Kidney epithelial cell (primary cell): ENCODE data around the gene PSAP. TPM values are rescaled to one million over a fixed set of nuclear protein-coding genes. Genes with fewer than 3 reads are reported as not detected.

Source experiments
- DNase-seq: peaks from one replicate; pipeline ENCODE4 v3.0.0-alpha.2; 2010; ENCODE audit warnings: low read depth
- H3K27me3 ChIP-seq: 2 replicates; pipeline ENCODE4 v1.6.0; 2011; ENCODE audit warnings: low read length; ENCODE audit not compliant: control insufficient read depth, insufficient read depth
- H3K36me3 ChIP-seq: 2 replicates; pipeline ENCODE4 v1.5.1; 2011; ENCODE audit warnings: low read length; ENCODE audit not compliant: control insufficient read depth, insufficient read depth
- H3K4me3 ChIP-seq: 2 replicates; pipeline ENCODE4 v1.5.1; 2011; ENCODE audit warnings: low read depth, mild to moderate bottlenecking, control low read depth, low read length
- total RNA-seq: library from RNA; depleted of rRNA; stranded (reverse); fragments of >200 nt; gene quantifications from 2 replicates; pipeline ENCODE4 v1.2.3, GENCODE V29; 2015
- TF ChIP-seq, protein P1 (sequence below): IDR thresholded peaks from 2 replicates; pipeline ENCODE4 v1.5.1; 2011; ENCODE audit warnings: mild to moderate bottlenecking, moderate library complexity, low read length, control low read depth, inconsistent platforms; ENCODE audit not compliant: insufficient read depth, poor library complexity, severe bottlenecking

PSAP gene
- total RNA-seq, 1 donor from 2014 or later: 1,398 TPM

GRCh38 chr10:71774916-71775702, 75.9 kb downstream of the PSAP start:
- TF ChIP-seq, protein P1, sequence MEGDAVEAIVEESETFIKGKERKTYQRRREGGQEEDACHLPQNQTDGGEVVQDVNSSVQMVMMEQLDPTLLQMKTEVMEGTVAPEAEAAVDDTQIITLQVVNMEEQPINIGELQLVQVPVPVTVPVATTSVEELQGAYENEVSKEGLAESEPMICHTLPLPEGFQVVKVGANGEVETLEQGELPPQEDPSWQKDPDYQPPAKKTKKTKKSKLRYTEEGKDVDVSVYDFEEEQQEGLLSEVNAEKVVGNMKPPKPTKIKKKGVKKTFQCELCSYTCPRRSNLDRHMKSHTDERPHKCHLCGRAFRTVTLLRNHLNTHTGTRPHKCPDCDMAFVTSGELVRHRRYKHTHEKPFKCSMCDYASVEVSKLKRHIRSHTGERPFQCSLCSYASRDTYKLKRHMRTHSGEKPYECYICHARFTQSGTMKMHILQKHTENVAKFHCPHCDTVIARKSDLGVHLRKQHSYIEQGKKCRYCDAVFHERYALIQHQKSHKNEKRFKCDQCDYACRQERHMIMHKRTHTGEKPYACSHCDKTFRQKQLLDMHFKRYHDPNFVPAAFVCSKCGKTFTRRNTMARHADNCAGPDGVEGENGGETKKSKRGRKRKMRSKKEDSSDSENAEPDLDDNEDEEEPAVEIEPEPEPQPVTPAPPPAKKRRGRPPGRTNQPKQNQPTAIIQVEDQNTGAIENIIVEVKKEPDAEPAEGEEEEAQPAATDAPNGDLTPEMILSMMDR: no peak
- Histone ChIP-seq H3K4me3 (no peak overlapping the region), H3K36me3 (no peaks in the 10 kb centered on the region), H3K27me3 (no peaks in the 10 kb centered on the region)
- no peak for DNase-seq

GRCh38 chr10:71773221-71773971, 77.7 kb downstream of the PSAP start, which contains the start of gene VSIR:
Gene VSIR (minus strand): TSS chr10:71773520. CDS start chr10:71773439, 81 bp downstream.
- H3K27me3 ChIP-seq: no peaks in the 10 kb centered on the region
- no peak for DNase-seq
- TF ChIP-seq, protein P1: peak; percentile 55
- H3K4me3 ChIP-seq: peak within 1 kb of the TSS; percentile 35
- no peaks in the 10 kb centered on the region for H3K36me3 ChIP-seq

GRCh38 chr10:71772832-71773220, 78.2 kb downstream of the PSAP start:
- peak overlapping the region; percentile 35 for H3K4me3 ChIP-seq
- H3K27me3 ChIP-seq: no peaks in the 10 kb centered on the region
- no peaks in the 10 kb centered on the region for H3K36me3 ChIP-seq
- TF ChIP-seq, protein P1: no peak
- DNase-seq: no peak

DNA sequence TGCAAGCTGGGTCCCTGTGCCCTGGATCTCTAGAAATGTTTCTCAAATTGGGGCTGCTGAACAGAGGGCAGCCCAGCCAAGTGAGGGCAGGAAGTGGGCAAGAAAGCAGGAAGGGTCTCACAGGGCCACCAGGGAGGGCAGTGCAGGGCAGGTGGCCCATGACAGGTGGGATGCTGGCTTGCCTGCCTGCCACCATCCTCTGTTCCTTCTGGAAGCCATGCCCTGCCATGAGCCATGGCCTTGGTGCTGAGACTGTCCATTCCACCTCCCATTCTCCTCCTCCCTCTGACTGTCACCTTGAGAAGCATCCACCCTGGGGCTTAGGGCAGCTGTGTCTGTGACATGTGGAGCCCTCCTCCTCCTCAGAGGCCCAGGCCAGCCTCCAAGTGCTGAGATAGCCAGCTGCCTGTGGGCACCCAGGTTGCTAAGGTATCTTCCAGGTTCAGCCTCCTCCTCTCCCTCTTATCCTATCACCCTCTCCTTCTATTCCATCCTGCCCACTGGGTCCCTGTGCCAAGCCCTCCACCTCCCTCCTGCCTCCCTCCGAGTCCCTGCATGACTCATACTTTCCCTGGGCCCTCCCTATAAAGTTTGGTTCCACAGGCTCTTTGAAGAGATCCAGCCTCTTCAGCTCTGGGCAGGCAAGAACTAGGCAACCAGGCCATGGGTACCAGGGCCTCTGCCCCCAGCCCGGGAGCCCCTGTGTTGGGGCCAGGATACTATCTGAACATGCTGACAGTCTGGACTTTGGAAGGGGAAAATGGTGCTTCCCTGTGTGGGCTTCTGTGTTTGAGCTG, 79.0 kb downstream of the PSAP start:
- DNase-seq: no peak
- TF ChIP-seq, protein P1: no peak
- H3K27me3 ChIP-seq: no peaks in the 10 kb centered on the region
- H3K4me3 ChIP-seq: no peak overlapping the region
- no peaks in the 10 kb centered on the region for H3K36me3 ChIP-seq

DNA sequence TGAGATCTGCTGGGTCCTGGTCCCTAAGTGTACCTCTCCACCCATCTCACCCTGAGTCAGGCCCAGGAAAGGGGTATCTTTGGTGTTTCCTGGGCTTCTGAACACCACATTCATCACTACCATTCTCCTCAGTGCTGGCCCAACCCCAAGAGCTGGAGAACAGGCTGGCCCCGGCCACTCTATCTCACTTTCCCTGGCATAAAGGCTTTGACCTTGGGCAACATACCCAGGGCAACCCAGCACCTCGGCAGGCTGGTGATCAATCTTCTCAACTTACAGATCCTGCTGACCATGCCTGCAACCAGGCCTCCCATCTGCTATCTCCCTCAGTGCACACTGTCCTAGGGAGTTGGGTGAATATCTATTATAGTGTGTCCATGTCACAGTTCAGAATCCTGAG, 79.8 kb downstream of the PSAP start:
- TF ChIP-seq, protein P1: no peak
- no peaks in the 10 kb centered on the region for H3K27me3 ChIP-seq
- H3K36me3 ChIP-seq: no peaks in the 10 kb centered on the region
- no peak overlapping the region for H3K4me3 ChIP-seq
- no peak for DNase-seq
